Thyroid gland (tissue), 4 donors: Measurements from ENCODE around the gene TMEM51.

ENCODE experiments used
- CTCF ChIP-seq, 6 experiments: fragments of 200-600 bp in 3 of 6; fragments of 450-650 bp in 3 of 6; sonication (generic) in 3 of 6; IDR thresholded peaks; one replicate each; pipeline ENCODE4 v1.5.1; 2016 to 2019; ENCODE audit warnings: antibody characterized with exemption in 6 of 6, mild to moderate bottlenecking in 2 of 6, inconsistent platforms in 1 of 6, moderate library complexity in 1 of 6
- POLR2A ChIP-seq, 2 donors: fragments of 450-650 bp; IDR thresholded peaks; one replicate each; pipeline ENCODE4 v1.6.1; 2017; ENCODE audit warnings: antibody characterized with exemption in 2 of 2, mild to moderate bottlenecking in 2 of 2, moderate library complexity in 1 of 2

- no peak for TF ChIP-seq CTCF (IDR thresholded peaks at IDR 0.05)
- TF ChIP-seq POLR2A (IDR thresholded peaks at IDR 0.05), result no peak
Observed at GRCh38 chr1:15172405-15173259, 19.1 kb downstream of the TMEM51 start.
